GM12891 (cell line): Measurements from ENCODE around the gene KLHL12.

Experiments
- DNase-seq: peaks from one replicate; pipeline ENCODE4 v3.0.0; 2011; ENCODE audit warnings: low spot score; ENCODE audit not compliant: insufficient read length
- FAIRE-seq: peaks from 2 replicates; lab custom pipeline; 2011; peaks lifted over from hg19 to GRCh38; lab: Jason Lieb, UNC
- PAX5 ChIP-seq: IDR thresholded peaks from 2 replicates; pipeline ENCODE4 v1.6.1; 2011; ENCODE audit warnings: low read length, moderate library complexity, mild to moderate bottlenecking; ENCODE audit not compliant: insufficient read depth, severe bottlenecking
- POLR2A ChIP-seq: IDR thresholded peaks from 2 replicates; pipeline ENCODE4 v1.6.1; 2011; ENCODE audit warnings: low read depth, low read length, control low read depth
- POLR2AphosphoS5 ChIP-seq: IDR thresholded peaks from 2 replicates; pipeline ENCODE4 v1.6.1; 2011; ENCODE audit warnings: low read depth, low read length, control low read depth
- POU2F2 ChIP-seq: IDR thresholded peaks from 2 replicates; pipeline ENCODE4 v1.6.1; 2011; ENCODE audit warnings: low read depth, mild to moderate bottlenecking, control low read depth, low read length, moderate library complexity
- SPI1 ChIP-seq: IDR thresholded peaks from 2 replicates; pipeline ENCODE4 v1.6.1; 2011; ENCODE audit warnings: low read depth, low read length, control low read depth
- TAF1 ChIP-seq: IDR thresholded peaks from 2 replicates; pipeline ENCODE4 v1.6.1; 2011; ENCODE audit warnings: low read depth, low read length, control low read depth

Gene KLHL12

GRCh38 chr1:202844259-202844658, 82.8 kb downstream of the KLHL12 start:
- TF ChIP-seq PAX5 (no peak), POLR2AphosphoS5 (no peak), TAF1 (no peak), SPI1 (no peak), POU2F2 (no peak), POLR2A (no peak)
- FAIRE-seq (no peak), DNase-seq (no peak)

GRCh38 chr1:202843081-202843480, 84.0 kb downstream of the KLHL12 start:
- TF ChIP-seq PAX5 (no peak), POU2F2 (no peak), TAF1 (no peak), POLR2AphosphoS5 (no peak), SPI1 (no peak), POLR2A (no peak)
- no peak for DNase-seq
- FAIRE-seq = no peak
